HepG2 (cell line): ENCODE measurements around the gene AGPAT3. TPM values are rescaled to one million over a fixed set of nuclear protein-coding genes. Genes with fewer than 3 reads are reported as not detected.
A peak's percentile ranks its signal among the peaks of the same experiment; 100 is the strongest.

Source experiments
- ATAC-seq: fragments of 200-7000 bp; cut with Tn5 transposase; 3 replicates; pipeline ENCODE4 v1.9.1; 2020; ENCODE audit warnings: mild to moderate bottlenecking, moderate library complexity
- BruUV-seq: library from RNA; stranded (reverse); fragments of 400-500 nt; replicated peaks from 2 replicates; lab custom pipeline; 2021; lab: Mats Ljungman, UMichigan
- CTCF ChIA-PET: fragments of 300-600 bp; formaldehyde crosslinking; extraction: SDS; loops from one replicate; lab custom pipeline; 2021; ENCODE audit warnings: low total read pairs, inconsistent platforms, low intra/inter-chr PET ratio; lab: Yijun Ruan, JAX
- POLR2A ChIA-PET: fragments of 350-600 bp; sonication (Branson Sonifier 250); formaldehyde crosslinking; loops from one replicate; lab custom pipeline; 2020; ENCODE audit warnings: antibody characterized with exemption, inconsistent platforms; lab: Yijun Ruan, JAX
- DNase-seq: peaks from one replicate; pipeline ENCODE4 v3.0.0-alpha.2; 2015; ENCODE audit warnings: low spot score
- FAIRE-seq: peaks from 3 replicates; lab custom pipeline; 2011; peaks lifted over from hg19 to GRCh38; lab: Jason Lieb, UNC
- H2AFZ ChIP-seq: one replicate; pipeline ENCODE4 v1.6.1; 2011; ENCODE audit warnings: low read length, inconsistent platforms
- H3K27ac ChIP-seq: fragments of 300-600 bp; 3 replicates; pipeline ENCODE4 v1.8.0; 2011; ENCODE audit warnings: mixed run types, mild to moderate bottlenecking, mixed read lengths, low read length, inconsistent platforms; ENCODE audit not compliant: insufficient read depth; ENCODE audit errors: extremely low read length
- H3K27me3 ChIP-seq, 2 experiments: fragments of 200-600 bp in 1 of 2; 2 replicates in 1 of 2; 3 replicates in 1 of 2; pipeline versions ENCODE4 v1.6.0 to v1.8.0; 2011; ENCODE audit warnings: low read length in 2 of 2, mild to moderate bottlenecking in 2 of 2, moderate library complexity in 2 of 2, inconsistent platforms in 1 of 2; ENCODE audit not compliant: insufficient read depth in 2 of 2, control insufficient read depth in 1 of 2
- H3K36me3 ChIP-seq, 2 experiments: fragments of 200-600 bp in 1 of 2; replicated peaks in 1 of 2; 2 replicates in 1 of 2; 3 replicates in 1 of 2; pipeline versions ENCODE4 v1.5.1 to v1.8.0; 2011; ENCODE audit warnings: low read length in 2 of 2, inconsistent platforms in 1 of 2; ENCODE audit not compliant: insufficient read depth in 2 of 2, control insufficient read depth in 1 of 2
- H3K4me1 ChIP-seq: 2 replicates; pipeline ENCODE4 v1.5.1; 2012; ENCODE audit warnings: low read length, inconsistent platforms; ENCODE audit not compliant: insufficient read depth
- H3K4me2 ChIP-seq: 2 replicates; pipeline ENCODE4 v1.6.0; 2011; ENCODE audit warnings: low read depth, low read length, inconsistent platforms
- H3K4me3 ChIP-seq, 3 experiments: fragments of 200-600 bp in 1 of 3; sonication (generic), shearing (Covaris generic) in 1 of 3; replicated peaks in 1 of 3; 2 replicates each; pipeline ENCODE4 v1.5.1; 2011 to 2016; ENCODE audit warnings: low read length in 3 of 3, inconsistent platforms in 2 of 3, low read depth in 2 of 3, mild to moderate bottlenecking in 2 of 3, control low read depth in 1 of 3, mixed read lengths in 1 of 3; ENCODE audit not compliant: insufficient read depth in 1 of 3
- H3K79me2 ChIP-seq: one replicate; pipeline ENCODE4 v1.6.1; 2011; ENCODE audit warnings: low read length, inconsistent platforms; ENCODE audit not compliant: insufficient read depth
- H3K9ac ChIP-seq: 2 replicates; pipeline ENCODE4 v1.6.0; 2011; ENCODE audit warnings: mild to moderate bottlenecking, low read depth, low read length, inconsistent platforms; ENCODE audit not compliant: insufficient read depth
- H3K9me3 ChIP-seq: 2 replicates; pipeline ENCODE4 v1.5.1; 2012; ENCODE audit warnings: mild to moderate bottlenecking, low read length
- H4K20me1 ChIP-seq: 2 replicates; pipeline ENCODE4 v1.6.0; 2011; ENCODE audit warnings: inconsistent platforms, mild to moderate bottlenecking, low read length, moderate library complexity; ENCODE audit not compliant: insufficient read depth
- ATAD3A ChIP-seq: sonication (generic); formaldehyde crosslinking; IDR thresholded peaks from 2 replicates; pipeline ENCODE4 v1.4.0; 2020; ENCODE audit warnings: missing genetic modification reagents
- SALL1 ChIP-seq: sonication (generic); formaldehyde crosslinking; IDR thresholded peaks from 2 replicates; pipeline ENCODE4 v1.8.0; 2022; ENCODE audit warnings: mild to moderate bottlenecking, missing genetic modification reagents
- SIN3B ChIP-seq: fragments of 150-350 bp; IDR thresholded peaks from 2 replicates; pipeline ENCODE4 v1.6.1; 2014; ENCODE audit warnings: low read length
- SMAD9 ChIP-seq: sonication (generic); formaldehyde crosslinking; IDR thresholded peaks from 2 replicates; pipeline ENCODE4 v1.5.1; 2020; ENCODE audit warnings: mild to moderate bottlenecking, missing genetic modification reagents
- SMC3 ChIP-seq: IDR thresholded peaks from 2 replicates; pipeline ENCODE4 v1.6.1; 2011; ENCODE audit warnings: low read length, improper control_type of control experiment
- SNAPC5 ChIP-seq: sonication (generic); formaldehyde crosslinking; IDR thresholded peaks from 2 replicates; pipeline ENCODE4 v1.8.1; 2023; ENCODE audit warnings: mild to moderate bottlenecking, missing genetic modification reagents, borderline replicate concordance
- STAG1 ChIP-seq: sonication (generic); formaldehyde crosslinking; IDR thresholded peaks from 2 replicates; pipeline ENCODE4 v1.4.0; 2020; ENCODE audit warnings: missing genetic modification reagents
- THAP11 ChIP-seq: IDR thresholded peaks from 2 replicates; pipeline ENCODE4 v1.6.1; 2016; ENCODE audit warnings: missing biosample characterization, missing genetic modification reagents
- ZBTB1 ChIP-seq: sonication (generic); formaldehyde crosslinking; IDR thresholded peaks from 2 replicates; pipeline ENCODE4 v1.4.0; 2020; ENCODE audit warnings: missing genetic modification reagents, borderline replicate concordance
- ZNF556 ChIP-seq: sonication (generic); formaldehyde crosslinking; IDR thresholded peaks from 2 replicates; pipeline ENCODE4 v1.4.0; 2020; ENCODE audit warnings: mild to moderate bottlenecking, missing genetic modification reagents, borderline replicate concordance
- ZNF562 ChIP-seq: sonication (generic); formaldehyde crosslinking; IDR thresholded peaks from 2 replicates; pipeline ENCODE4 v1.8.0; 2022; ENCODE audit warnings: missing genetic modification reagents, borderline replicate concordance
- ZNF605 ChIP-seq: sonication (generic); formaldehyde crosslinking; IDR thresholded peaks from 2 replicates; pipeline ENCODE4 v1.8.0; 2022; ENCODE audit warnings: mild to moderate bottlenecking, missing genetic modification reagents
- ZNF773 ChIP-seq: sonication (generic); formaldehyde crosslinking; IDR thresholded peaks from 2 replicates; pipeline ENCODE4 v1.4.0; 2020; ENCODE audit warnings: missing genetic modification reagents, borderline replicate concordance
- WGBS: methylation state at CpG from one replicate; pipeline ENCODE4 v1.1.6; 2017; ENCODE audit warnings: low lambda C conversion rate; 5-methylcytosine and 5-hydroxymethylcytosine counted together
- in situ Hi-C: cut with HindIII; loops from 2 replicates; pipeline ENCODE4 v1.10.0; 2017; ENCODE audit warnings: low pct_unique_long_range_greater_than_20kb; ENCODE audit not compliant: extremely low pct_ligation_motif_present
- intact Hi-C: fragments of 100-400 bp; cut with micrococcal nuclease; formaldehyde crosslinking; loops from one replicate; pipeline ENCODE4 v1.10.0; 2022; ENCODE audit not compliant: unreplicated experiment
- polyA plus RNA-seq, 8 experiments: library from polyadenylated mRNA; depleted of rRNA in 3 of 8; stranded (reverse) in 7 of 8; unstranded in 1 of 8; fragments of >200 nt; fragmentation: Illumina TruSeq in 4 of 8; extraction: Trizol in 4 of 8; gene quantifications; 2 replicates each; pipeline versions ENCODE4 v1.2.1 to v1.2.3, GENCODE V29; 2011 to 2016; ENCODE audit warnings: low read depth in 4 of 8, missing spikeins in 1 of 8, mixed read lengths in 1 of 8; ENCODE audit not compliant: insufficient read depth in 1 of 8
- total RNA-seq, 5 experiments: library from RNA; depleted of rRNA; stranded (reverse); fragments of >200 nt; fragmentation: Illumina TruSeq; extraction: Trizol; gene quantifications; 2 replicates each; pipeline ENCODE4 v1.2.3, GENCODE V29; 2016; ENCODE audit warnings: low read depth in 1 of 5
- TF ChIP-seq, protein P1 (sequence below): IDR thresholded peaks from 2 replicates; pipeline ENCODE4 v1.6.1; 2016; ENCODE audit warnings: low read depth
- TF ChIP-seq, protein P2 (sequence below): sonication (generic); formaldehyde crosslinking; IDR thresholded peaks from 2 replicates; pipeline ENCODE4 v1.5.0; 2020; ENCODE audit warnings: mild to moderate bottlenecking, missing genetic modification reagents, borderline replicate concordance

AGPAT3 gene
- total and polyA plus RNA-seq, 2 of the 13 experiments (the other 11 are each of a cell fraction or from before 2014, with no cell fraction given) = 32.2 to 54.4 TPM

DNA sequence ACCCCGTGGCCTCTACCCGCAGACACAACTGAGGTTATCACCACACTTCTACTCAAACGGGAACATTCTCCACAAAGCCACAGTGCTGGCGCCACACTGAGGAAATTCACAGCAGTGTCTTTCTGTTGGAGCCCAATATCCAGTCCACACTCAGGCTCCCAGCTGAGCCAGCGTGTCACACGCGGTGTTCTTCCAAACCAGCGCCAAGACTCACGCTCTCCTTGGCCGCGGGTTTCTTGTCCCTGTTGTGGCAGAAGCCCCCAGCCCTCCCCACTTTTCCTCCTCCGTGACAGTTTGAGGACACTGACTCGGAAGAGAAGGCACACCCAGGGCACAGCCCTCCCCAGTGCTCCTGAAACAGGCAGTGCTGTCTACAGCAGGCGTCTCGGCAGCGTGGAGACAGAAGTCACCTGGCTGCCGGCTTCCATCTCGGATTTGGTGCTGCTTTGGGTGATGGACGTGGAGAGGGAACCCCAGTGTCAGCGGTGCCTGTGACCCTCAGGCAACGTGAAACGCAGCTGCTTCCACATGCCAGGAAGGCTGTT, 35.4 kb upstream of the AGPAT3 start:
- Histone ChIP-seq H4K20me1 (no peaks in the 10 kb centered on the region), H2AFZ (no peak overlapping the region), H3K4me2 (peak overlapping the region; percentile 68), H3K27ac (no peak overlapping the region), H3K9me3 (no peaks in the 10 kb centered on the region), H3K4me3 (peak overlapping the region in 1 of 3 experiments; percentile 36; a peak in 1 of 6 replicates), H3K9ac (no peak overlapping the region), H3K36me3 (no peaks in the 10 kb centered on the region), H3K27me3 (peaks cover 15 to 44% of the 10 kb centered on the region in 2 experiments), H3K4me1 (peaks cover 46% of the 10 kb centered on the region), H3K79me2 (no peaks in the 10 kb centered on the region)
- no peak for DNase-seq
- in situ Hi-C loops = loop anchor here (10.0 kb wide), 1 partner anchor 65 kb away; no protein-coding TSS in a partner anchor
- BruUV-seq = no TSS peak
- CTCF ChIA-PET = no interaction called here
- intact Hi-C loops = no loop called here
- ATAC-seq = peak; percentile 63
- 15% methylated on average over 14 of the region's 22 CpGs for WGBS
- peak; percentile 71 for FAIRE-seq
- POLR2A ChIA-PET = interaction anchor here (1.0 kb wide), 1 partner anchor 54 kb away, joined by 3 read pairs; no protein-coding TSS in a partner anchor
- TF ChIP-seq, protein P1, sequence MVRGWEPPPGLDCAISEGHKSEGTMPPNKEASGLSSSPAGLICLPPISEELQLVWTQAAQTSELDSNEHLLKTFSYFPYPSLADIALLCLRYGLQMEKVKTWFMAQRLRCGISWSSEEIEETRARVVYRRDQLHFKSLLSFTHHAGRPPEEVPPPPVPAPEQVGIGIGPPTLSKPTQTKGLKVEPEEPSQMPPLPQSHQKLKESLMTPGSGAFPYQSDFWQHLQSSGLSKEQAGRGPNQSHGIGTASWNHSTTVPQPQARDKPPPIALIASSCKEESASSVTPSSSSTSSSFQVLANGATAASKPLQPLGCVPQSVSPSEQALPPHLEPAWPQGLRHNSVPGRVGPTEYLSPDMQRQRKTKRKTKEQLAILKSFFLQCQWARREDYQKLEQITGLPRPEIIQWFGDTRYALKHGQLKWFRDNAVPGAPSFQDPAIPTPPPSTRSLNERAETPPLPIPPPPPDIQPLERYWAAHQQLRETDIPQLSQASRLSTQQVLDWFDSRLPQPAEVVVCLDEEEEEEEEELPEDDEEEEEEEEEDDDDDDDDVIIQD = peak; percentile 33; the same call in 1 of the 2 replicates
- no peak for TF ChIP-seq SIN3B
- TF ChIP-seq ZNF605 (CRISPR knock-in tag) = no peak
- TF ChIP-seq ZNF773 (CRISPR knock-in tag) = no peak
- no peak for TF ChIP-seq SNAPC5 (CRISPR knock-in tag)
- TF ChIP-seq ZBTB1 (CRISPR knock-in tag) = no peak
- TF ChIP-seq, protein P2, sequence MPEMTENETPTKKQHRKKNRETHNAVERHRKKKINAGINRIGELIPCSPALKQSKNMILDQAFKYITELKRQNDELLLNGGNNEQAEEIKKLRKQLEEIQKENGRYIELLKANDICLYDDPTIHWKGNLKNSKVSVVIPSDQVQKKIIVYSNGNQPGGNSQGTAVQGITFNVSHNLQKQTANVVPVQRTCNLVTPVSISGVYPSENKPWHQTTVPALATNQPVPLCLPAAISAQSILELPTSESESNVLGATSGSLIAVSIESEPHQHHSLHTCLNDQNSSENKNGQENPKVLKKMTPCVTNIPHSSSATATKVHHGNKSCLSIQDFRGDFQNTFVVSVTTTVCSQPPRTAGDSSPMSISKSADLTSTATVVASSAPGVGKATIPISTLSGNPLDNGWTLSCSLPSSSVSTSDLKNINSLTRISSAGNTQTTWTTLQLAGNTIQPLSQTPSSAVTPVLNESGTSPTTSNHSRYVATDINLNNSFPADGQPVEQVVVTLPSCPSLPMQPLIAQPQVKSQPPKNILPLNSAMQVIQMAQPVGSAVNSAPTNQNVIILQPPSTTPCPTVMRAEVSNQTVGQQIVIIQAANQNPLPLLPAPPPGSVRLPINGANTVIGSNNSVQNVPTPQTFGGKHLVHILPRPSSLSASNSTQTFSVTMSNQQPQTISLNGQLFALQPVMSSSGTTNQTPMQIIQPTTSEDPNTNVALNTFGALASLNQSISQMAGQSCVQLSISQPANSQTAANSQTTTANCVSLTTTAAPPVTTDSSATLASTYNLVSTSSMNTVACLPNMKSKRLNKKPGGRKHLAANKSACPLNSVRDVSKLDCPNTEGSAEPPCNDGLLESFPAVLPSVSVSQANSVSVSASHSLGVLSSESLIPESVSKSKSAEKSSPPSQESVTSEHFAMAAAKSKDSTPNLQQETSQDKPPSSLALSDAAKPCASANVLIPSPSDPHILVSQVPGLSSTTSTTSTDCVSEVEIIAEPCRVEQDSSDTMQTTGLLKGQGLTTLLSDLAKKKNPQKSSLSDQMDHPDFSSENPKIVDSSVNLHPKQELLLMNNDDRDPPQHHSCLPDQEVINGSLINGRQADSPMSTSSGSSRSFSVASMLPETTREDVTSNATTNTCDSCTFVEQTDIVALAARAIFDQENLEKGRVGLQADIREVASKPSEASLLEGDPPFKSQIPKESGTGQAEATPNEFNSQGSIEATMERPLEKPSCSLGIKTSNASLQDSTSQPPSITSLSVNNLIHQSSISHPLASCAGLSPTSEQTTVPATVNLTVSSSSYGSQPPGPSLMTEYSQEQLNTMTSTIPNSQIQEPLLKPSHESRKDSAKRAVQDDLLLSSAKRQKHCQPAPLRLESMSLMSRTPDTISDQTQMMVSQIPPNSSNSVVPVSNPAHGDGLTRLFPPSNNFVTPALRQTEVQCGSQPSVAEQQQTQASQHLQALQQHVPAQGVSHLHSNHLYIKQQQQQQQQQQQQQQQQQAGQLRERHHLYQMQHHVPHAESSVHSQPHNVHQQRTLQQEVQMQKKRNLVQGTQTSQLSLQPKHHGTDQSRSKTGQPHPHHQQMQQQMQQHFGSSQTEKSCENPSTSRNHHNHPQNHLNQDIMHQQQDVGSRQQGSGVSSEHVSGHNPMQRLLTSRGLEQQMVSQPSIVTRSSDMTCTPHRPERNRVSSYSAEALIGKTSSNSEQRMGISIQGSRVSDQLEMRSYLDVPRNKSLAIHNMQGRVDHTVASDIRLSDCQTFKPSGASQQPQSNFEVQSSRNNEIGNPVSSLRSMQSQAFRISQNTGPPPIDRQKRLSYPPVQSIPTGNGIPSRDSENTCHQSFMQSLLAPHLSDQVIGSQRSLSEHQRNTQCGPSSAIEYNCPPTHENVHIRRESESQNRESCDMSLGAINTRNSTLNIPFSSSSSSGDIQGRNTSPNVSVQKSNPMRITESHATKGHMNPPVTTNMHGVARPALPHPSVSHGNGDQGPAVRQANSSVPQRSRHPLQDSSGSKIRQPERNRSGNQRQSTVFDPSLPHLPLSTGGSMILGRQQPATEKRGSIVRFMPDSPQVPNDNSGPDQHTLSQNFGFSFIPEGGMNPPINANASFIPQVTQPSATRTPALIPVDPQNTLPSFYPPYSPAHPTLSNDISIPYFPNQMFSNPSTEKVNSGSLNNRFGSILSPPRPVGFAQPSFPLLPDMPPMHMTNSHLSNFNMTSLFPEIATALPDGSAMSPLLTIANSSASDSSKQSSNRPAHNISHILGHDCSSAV = no peak
- no peak for TF ChIP-seq ZNF556 (CRISPR knock-in tag)
- peak; percentile 52 for TF ChIP-seq STAG1
- TF ChIP-seq ATAD3A = no peak
- TF ChIP-seq ZNF562 (CRISPR knock-in tag) = no peak
- TF ChIP-seq SMAD9 (CRISPR knock-in tag) = no peak
- peak; percentile 36; the same call in 1 of the 2 replicates for TF ChIP-seq SALL1
- TF ChIP-seq THAP11 (CRISPR knock-in tag) = no peak
- peak; percentile 35; the same call in 1 of the 2 replicates for TF ChIP-seq SMC3
